HG03045 (cell line): ENCODE data around the gene SIGLEC5.
"Not testable (repeated sequence)": the region's sequence is repeated elsewhere in the genome, so short reads cannot be mapped to it uniquely, and the experiment has no call there.

Source experiments
- ATAC-seq: cut with Tn5 transposase; IDR thresholded peaks from one replicate; pipeline ENCODE4 v1.9.1; 2021; ENCODE audit warnings: mild to moderate bottlenecking, moderate library complexity; ENCODE audit not compliant: unreplicated experiment

The SIGLEC5 gene, protein sequence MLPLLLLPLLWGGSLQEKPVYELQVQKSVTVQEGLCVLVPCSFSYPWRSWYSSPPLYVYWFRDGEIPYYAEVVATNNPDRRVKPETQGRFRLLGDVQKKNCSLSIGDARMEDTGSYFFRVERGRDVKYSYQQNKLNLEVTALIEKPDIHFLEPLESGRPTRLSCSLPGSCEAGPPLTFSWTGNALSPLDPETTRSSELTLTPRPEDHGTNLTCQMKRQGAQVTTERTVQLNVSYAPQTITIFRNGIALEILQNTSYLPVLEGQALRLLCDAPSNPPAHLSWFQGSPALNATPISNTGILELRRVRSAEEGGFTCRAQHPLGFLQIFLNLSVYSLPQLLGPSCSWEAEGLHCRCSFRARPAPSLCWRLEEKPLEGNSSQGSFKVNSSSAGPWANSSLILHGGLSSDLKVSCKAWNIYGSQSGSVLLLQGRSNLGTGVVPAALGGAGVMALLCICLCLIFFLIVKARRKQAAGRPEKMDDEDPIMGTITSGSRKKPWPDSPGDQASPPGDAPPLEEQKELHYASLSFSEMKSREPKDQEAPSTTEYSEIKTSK

DNA sequence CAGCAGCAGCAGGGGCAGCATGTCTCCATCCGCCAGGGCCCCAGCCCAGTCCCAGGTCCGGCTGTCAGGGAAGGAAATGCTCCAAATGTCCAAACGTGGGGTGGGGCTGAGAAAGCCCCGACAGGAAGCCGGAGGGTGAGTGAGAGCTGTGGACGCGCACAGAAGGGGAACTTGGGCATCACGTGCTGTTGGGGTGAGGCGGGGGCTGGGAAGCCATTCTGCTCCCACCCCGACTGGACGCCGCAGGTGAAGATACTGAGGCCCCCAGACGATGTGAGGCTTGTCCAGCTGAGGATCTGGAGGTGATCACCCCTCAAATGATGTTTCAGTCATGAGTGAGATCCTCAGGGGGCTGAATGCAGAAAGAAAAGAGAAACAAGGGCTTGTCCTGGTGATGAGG lies at the start of gene SIGLEC5:
Gene SIGLEC5, minus strand, starts transcription at position 87 of the 400 bp plus-strand sequence. Its CDS starts 66 bp downstream, at position 21.
- ATAC-seq: not testable (repeated sequence)

DNA sequence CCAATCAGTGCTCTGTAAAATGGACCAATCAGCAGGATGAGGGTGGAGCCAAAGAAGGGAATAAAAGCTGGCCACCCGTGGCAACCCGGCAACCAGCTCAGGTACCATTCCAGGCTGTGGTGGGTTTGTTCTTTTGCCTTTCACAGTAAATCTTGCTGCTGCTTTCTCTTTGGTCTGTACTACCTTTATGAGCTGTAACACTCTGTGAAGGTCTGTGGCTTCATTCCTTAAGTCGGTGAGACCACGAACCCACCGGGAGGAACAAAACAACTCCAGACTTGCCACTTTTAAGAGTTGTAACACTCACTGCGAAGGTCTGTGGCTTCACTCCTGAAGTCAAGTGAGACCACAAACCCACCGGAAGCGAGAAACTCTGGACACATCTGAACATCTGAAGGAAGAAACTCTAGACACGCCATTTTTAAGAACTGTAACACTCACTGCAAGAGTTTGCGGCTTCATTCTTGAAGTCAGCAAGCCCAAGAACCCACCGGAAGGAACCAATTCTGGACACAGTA lies 46.4 kb upstream of the SIGLEC5 start:
- ATAC-seq: no peak

DNA sequence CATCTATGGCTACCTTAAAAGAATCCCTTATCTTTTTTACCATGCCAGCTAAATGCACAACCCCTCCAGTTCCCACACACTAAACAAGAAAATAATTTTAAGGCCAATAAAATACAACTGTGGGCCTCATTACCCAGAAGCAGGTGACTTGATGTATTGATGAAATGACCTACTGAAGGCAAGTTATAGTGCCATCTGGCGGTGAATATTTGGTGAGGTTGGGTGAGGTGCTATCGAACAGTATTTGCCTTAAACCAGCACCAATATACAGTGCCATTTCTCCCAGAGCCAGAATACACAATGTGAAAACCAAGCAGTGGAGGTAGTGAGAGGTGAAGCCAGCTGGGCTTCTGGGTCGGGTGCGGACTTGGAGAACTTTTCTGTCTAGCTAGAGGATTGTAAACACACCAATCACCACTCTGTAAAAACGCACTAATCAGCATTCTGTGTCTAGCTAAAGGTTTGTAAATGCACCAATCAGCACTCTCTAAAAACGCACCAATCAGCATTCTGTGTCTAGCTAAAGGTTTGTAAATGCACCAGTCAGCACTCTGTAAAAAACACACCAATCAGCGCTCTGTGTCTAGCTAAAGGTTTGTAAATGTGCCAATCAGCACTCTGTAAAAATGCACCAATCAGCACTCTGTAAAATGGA lies 45.8 kb upstream of the SIGLEC5 start:
- ATAC-seq: not testable (repeated sequence)

DNA sequence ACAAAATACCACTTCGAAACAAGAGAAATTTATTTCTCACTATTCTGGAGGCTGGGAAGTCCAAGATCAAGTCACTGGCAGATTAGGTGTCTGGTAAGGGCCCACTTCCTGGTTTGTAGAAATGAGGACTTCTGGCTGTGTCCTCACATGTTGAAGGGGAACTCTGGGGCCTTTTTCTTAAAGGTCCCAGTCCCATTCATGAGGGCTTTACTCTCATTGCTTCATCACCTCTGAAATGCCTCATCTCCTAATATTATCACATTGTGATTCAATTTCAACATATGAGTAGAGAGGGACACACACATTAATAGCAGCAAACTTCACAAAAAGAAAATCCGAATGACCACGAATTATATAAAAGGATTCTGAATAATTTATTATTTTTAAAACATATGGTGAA lies 38.0 kb upstream of the SIGLEC5 start:
- ATAC-seq: no peak

DNA sequence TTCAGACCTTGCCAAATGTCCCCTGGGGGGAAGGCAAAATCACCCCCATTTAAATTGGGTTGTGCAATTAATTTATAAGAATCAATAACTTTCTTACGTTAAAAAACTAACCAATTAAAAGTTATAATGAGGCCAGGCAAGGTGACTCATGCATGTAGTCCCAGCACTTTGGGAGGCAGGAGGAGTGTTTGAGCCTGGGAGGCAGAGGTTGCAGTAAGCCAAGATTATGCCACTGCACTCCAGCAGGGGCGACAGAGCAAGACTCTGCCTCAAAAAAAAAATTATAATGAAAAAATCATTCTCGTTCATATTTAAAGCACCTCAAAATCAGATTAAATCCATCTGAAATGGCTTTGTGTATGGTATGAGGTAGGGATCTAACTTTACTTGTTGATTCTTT lies 34.8 kb upstream of the SIGLEC5 start:
- no peak for ATAC-seq

DNA sequence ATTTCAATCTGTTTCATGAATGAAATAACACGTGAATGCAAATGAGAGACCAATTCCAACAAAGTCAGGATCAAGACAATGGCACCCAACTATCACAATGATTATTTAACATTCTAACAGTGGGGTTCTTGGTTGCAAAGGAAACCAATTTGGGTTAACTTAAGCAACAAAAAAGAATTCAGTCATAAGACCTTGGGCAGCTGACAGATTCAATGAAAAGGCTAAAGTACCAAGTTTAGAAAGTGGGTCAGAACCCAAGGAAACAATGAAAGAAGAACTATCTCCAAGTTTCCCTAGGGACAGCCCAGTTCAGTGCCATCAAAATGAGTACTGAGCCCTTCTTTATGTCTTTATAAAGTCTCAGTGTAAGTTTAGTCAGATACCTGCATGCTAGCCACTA lies 33.9 kb upstream of the SIGLEC5 start:
- ATAC-seq: no peak

DNA sequence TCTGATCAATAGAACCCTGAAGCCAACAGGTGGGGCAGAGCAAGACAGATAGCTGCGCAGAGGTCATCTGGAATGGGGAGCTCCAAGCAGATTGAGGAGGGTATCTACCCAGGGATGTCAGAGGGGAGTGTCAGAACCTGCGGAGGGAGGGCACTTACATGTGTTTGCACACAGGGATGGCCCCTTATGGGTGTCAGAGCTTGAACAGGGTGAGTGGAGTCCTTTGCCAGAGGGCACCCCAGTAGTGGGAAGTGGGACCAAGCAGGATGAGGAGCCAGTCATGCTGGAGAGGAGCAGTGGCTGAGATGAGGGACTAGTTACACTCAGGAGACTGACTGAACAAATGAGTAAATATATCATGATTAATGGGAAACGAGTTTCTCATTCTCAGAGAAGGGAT lies 33.4 kb upstream of the SIGLEC5 start:
- no peak for ATAC-seq

DNA sequence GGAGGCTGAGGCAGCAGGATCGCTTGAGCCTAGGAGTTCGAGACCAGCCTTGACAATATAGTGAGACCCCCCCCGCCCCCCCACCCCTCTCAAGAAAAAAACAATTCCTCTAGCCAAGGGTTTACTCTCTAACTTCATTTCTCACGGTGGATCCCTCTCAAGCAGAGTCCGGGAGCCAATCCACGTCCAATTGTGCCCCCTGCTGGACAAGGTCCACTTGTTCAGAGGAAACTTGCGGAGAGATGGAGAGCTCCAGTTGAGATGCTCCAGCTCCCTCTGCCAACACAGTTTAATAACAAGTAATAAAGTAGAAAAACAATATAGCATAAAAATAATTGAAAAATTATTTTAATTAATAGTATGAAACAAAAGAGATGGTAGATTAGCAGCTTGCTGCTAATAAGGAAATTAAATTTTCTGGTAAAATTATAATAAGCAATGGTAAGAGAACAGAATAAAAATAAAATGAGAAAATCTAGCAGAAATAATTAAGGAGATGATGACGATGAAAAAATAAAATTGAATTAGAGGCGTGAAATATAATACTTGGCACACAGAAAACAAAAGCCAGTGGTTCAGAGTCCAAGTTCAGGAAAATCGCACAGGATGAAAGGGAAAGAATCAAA lies 30.9 kb upstream of the SIGLEC5 start:
- no peak for ATAC-seq

DNA sequence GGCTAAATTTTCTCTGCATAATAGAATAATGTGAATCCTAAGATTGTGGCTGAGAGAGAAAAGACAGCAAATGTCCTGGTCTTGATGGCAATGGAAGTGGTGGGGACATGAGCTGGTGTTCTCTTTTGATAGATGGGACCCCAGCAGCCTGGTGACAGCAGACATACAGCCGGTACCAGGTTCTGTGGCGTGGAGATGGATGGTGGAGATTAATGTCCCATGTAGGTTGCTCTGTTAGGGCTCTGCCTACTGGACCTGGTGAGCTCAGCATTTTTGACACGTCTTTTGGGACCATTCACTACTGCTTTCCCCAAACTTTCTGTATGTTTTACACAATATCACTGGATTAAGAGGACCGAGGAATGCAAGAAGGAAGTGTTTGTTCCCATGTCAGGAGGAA lies 24.6 kb upstream of the SIGLEC5 start:
- ATAC-seq: no peak

DNA sequence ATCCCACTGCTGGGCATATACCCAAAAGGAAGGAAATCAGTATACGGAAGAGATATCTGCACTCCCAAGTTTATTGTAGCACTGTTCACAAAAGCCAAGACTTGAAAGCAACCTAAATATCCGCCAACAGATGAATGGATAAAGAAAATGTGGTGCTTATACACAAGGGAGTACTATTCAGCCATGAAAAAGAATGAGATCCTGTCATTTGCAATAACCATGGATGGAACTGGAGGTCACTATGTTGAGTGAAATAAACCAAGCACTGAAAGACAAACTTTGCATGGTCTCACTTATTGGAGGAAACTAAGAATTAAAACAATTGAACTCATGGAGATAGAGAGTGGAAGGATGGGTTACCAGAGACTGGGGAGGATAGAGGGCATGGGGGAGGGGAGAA lies 23.0 kb upstream of the SIGLEC5 start:
- ATAC-seq: no peak

DNA sequence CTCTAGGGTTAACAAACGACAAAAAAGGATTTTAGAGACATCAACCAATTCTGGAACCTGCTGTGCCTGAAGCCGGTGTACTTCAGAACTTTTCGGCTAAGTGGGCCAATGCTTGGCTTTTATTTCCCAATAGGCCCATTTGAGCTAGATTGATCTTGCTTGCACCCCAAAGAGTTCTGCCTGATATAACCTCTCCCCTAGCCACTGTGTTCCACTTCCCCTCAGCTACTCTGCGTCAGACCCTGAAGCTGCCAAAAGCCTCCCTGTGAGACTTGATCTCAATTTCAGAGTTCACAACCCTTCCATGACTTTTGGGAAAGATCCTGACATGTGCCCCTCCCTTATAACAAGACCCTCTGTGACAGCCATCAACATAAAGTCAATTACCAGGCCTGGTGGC lies 22.1 kb upstream of the SIGLEC5 start:
- ATAC-seq: no peak

DNA sequence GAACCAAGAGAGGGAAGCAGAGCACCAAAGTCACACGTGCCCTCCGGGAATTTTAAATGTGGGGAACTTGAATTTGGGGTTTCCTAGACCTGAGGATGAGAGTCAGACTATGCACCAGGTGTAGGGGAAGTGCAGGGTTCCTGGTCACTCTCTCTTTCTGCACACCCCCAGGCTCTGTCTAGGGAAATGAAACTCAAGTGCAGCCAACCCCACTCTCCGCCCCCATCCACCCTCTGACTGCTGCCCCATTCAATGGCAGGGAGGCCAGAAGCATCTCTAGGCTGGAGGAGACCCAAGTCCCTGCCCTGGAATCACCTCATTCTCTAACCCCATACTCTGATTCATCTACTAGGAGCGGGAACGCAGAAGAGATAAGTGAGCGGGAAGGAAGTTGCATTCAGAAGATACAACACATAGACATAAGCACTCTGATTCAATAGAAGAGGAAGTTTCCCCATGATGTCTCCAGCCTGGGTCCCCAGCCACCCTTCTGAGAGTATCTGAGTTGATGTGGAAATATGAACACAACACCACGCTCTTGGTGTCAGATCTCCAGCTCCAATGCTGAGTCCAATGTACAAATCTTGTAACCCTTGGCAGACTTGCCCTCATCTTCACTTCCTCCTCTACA lies 21.1 kb upstream of the SIGLEC5 start:
- no peak for ATAC-seq

DNA sequence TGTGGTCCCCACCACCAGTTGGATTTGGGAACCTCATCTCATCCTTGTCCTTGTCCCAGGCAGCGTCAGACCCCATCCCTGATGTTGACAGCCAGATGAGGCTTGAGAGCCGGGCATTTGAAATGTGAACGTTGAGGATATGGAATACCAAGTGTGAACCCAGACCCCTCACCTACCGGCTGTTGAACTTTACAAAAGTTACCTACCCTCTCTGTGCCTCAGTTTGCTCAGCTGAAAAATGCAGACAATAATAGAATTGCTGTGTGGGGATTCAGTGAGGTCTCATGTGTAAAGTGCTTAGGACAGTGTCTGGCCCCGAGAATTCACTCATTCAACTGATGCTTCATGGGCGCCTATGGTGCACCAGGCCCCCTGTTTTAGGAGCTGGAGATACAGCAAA lies 17.1 kb upstream of the SIGLEC5 start:
- no peak for ATAC-seq

DNA sequence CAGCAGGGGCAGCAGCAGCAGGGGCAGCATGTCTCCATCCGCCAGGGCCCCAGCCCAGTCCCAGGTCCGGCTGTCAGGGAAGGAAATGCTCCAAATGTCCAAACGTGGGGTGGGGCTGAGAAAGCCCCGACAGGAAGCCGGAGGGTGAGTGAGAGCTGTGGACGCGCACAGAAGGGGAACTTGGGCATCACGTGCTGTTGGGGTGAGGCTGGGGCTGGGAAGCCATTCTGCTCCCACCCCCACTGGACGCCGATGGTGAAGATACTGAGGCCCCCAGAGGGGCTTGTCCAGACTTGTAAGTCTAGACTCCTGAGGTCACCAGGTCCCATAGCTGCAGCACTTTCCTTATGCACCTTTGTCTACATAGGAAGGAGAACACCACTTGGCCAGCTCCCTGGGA lies 16.5 kb upstream of the SIGLEC5 start, which contains the start of gene SIGLEC14:
Gene SIGLEC14, minus strand, starts transcription at position 96 of the 400 bp plus-strand sequence. Its CDS starts 66 bp downstream, at position 30.
- not testable (repeated sequence) for ATAC-seq

DNA sequence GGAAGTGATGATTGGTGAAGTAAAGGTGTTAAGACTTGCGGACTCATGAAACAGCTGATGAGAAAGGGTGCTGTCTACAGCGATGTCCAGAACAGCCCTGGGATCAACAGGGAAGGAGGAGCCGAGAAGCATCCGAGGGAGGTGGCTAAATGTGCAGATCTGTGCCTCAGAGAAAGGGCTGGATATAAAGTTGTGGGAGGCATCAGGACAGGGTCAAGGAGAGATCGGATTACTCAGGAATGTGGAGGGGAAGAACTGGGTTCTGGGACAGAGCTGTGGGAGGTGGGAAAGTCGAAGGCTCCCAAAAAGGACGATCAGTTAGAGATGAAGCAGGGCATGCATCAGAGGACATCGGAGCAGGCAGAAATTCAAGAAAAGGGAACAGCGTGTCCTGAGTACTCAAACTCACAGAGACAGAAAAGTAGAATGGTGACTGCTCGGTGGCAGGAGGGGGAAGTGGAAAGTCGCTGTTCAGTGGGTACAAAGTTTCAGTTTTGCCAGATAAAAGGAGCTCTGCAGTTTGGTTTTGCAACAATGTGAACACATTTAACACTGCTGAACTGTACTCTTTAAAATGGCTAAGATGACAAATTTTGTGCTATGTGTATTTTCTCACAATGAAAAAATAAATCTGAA lies 14.6 kb upstream of the SIGLEC5 start:
- no peak for ATAC-seq

DNA sequence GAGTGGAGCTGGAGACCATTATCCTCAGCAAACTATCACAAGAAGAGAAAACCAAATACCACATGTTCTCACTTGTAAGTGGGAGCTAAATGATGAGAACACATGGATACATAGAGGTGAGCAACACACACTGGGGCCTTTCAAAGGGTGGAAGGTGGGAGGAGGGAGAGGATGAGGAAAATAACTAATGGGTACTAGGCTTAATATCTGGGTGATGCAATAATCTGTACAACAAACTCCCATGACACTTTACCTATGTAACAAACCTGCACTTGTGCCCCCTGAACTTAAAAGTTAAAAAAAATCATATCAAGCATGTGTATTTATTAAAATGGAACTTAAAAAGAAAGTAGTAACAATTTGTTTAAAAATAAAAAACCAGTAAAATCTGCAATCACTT lies 11.4 kb upstream of the SIGLEC5 start:
- no peak for ATAC-seq

DNA sequence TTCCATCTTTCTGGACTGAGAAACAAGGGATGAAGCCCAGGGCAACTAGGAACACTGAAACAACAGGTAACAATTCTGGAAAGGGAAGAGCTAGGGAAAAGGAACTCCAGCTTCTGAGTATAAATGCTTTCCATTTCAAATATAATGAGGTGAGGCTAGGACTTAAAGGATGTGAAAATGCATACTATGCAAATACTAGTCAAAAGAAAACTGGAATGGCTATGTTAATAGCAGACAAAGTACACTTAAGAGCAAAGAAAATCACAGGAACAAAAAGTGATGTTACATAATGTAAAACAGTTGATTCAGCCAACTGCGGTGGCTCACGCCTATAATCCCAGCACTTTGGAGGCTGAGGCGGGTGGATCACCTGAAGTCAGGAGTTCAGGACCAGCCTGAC lies 10.2 kb upstream of the SIGLEC5 start:
- no peak for ATAC-seq

DNA sequence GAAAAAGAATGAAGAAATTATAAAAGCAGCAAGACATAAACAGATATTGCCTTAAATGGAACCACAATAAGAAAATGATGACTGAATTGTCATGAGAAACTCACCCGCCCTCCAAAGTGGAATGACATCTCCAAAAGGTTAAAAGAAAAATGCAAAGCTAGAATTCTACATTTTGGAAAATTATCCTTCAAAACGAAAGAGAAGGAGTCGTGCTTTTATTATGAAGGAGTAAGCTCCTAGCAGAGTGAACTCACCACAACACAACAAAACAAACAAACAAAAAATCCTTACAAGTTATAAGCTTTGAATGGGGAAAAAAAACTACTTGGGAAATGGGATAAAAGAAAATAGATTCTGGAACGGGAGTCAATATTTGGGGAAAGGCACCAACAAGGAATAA lies 9.7 kb upstream of the SIGLEC5 start:
- ATAC-seq: no peak

DNA sequence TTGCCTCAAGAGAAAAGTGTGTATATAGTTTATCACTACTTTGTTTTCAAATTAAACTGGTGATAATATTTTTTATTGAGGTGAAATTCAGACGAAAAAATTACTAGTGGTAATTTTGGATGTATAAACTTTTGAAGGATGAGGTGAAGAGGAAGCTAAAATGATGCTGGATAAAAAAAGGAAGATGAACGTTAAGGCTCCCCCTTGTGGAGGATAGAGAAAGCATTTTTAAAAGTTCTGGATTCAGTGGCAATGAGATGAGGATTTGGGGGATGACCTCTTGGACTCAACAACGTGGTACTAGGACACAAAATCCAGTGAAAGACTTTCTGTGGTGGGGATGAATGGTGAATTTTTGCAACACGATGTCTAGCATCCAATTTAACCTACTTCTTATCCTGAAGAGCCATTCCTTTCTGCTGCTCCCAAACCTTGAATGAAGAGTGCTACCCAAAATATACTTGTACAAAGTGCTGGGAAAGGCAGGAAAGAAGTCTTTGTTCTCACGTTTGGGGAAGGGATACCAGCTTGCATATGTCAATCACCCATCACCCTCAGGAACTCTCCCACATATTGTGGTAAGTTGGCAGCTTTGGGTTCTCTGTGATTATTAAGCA lies 7.3 kb upstream of the SIGLEC5 start:
- no peak for ATAC-seq

DNA sequence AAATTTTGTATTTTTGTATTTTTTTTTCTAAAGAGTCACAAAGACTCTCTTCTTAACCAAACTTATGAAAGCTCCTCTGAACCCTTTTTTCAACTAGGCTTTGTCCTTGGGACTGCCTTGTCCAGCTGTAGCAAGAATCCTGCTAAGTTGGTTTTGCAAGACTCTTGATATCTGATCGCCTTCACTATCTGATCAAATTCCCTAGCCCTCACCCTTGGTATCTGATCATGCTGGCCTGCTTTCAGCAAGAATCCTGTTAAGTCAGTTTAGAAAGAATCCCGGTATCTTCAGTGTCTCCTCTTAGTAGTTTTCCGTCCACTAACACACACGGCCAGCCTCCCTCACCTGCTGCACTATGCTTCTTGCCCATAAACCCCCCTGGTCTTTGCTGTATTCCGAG lies 1.9 kb upstream of the SIGLEC5 start:
- no peak for ATAC-seq
